D721Med (cell line): ENCODE results near the gene LLGL1.

Experiments used
- DNase-seq: peaks from one replicate; pipeline ENCODE4 v3.0.0; 2011; ENCODE audit warnings: low spot score; ENCODE audit not compliant: insufficient read length
- FAIRE-seq: peaks from 2 replicates; lab custom pipeline; 2011; peaks lifted over from hg19 to GRCh38; lab: Jason Lieb, UNC
- TF ChIP-seq, protein P1 (sequence below): IDR thresholded peaks from 2 replicates; pipeline ENCODE4 v1.5.1; 2012; ENCODE audit warnings: mild to moderate bottlenecking, control low read depth; ENCODE audit not compliant: insufficient read depth; ENCODE audit errors: missing control alignments

LLGL1 gene

DNA sequence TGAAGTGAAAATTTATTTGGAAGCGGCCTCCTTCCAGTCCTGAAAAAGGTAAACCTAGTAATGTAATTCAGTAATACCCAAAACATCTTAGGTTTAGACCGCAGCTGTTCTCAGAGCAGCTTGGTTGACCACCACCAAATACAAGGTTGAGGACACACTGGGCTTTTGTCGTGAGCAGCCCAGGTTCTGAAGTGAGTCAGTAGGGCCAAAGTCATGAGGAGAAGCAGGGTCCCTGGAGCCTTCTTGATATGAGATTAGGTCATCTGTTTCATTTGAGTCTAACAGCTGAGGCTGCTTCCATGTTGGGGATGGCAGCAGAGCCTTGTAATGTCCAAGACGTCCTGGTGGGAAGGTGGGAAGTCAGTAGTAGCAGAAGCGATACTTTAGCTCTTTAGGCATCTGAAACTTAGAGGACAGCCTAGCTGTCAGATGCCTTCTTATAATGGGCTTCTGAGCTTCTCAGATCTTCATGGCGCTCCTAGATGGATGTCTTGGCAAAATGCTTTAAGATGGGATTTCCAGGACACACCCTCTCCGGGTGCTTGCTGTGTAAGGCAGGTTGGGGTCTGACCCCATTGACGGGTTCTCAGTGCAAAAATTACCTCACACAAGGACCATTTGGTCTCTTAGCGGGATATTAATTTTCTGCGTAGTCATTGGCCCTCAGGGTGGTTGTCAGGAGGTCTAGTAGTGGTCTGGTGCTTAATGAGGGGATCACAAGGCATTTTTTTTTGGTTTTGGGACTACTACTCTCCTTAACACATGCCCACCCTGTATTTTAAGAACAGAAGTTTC lies 39.4 kb upstream of the LLGL1 start:
- FAIRE-seq (no peak), DNase-seq (no peak)
- TF ChIP-seq, protein P1, sequence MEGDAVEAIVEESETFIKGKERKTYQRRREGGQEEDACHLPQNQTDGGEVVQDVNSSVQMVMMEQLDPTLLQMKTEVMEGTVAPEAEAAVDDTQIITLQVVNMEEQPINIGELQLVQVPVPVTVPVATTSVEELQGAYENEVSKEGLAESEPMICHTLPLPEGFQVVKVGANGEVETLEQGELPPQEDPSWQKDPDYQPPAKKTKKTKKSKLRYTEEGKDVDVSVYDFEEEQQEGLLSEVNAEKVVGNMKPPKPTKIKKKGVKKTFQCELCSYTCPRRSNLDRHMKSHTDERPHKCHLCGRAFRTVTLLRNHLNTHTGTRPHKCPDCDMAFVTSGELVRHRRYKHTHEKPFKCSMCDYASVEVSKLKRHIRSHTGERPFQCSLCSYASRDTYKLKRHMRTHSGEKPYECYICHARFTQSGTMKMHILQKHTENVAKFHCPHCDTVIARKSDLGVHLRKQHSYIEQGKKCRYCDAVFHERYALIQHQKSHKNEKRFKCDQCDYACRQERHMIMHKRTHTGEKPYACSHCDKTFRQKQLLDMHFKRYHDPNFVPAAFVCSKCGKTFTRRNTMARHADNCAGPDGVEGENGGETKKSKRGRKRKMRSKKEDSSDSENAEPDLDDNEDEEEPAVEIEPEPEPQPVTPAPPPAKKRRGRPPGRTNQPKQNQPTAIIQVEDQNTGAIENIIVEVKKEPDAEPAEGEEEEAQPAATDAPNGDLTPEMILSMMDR, result no peak

DNA sequence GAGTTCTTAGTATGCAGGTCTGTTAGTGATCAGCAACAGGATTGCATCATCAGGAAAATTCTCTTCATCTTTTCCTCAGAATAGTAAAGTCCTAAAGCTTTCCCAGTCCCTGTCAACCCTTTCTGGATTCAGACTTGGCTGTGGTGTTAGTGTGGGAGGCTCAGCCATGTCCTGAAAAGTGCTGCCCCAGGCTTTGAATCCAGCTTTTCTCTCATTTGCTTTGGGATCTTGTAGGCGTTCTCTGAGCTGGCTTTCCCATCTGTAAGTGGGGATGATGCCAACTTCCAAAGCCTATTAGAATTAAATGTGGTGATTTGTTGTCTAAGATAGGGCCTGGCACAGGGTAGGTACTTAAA lies 38.8 kb upstream of the LLGL1 start:
- no peak for DNase-seq
- TF ChIP-seq, protein P1, result no peak
- no peak for FAIRE-seq

DNA sequence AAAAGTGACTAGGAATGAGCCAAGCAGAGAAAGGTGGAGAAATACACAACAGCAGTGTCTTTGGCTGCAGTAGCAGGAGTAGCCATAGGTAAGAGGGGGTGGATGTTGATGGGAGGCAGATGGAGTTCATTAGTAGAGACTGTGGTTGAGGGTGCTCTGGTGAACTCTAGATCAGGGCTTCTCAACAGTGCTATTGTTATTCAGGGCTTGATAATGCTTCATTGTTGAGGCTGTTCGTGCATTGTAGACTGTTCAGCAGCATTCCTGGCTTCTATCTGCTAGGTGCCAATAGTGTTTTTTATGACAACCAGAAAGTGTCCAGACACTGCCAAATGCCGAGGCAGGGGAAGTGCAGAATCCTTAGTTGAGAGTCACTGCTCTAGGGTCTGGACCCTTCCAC lies 38.2 kb upstream of the LLGL1 start:
- no peak for FAIRE-seq

DNA sequence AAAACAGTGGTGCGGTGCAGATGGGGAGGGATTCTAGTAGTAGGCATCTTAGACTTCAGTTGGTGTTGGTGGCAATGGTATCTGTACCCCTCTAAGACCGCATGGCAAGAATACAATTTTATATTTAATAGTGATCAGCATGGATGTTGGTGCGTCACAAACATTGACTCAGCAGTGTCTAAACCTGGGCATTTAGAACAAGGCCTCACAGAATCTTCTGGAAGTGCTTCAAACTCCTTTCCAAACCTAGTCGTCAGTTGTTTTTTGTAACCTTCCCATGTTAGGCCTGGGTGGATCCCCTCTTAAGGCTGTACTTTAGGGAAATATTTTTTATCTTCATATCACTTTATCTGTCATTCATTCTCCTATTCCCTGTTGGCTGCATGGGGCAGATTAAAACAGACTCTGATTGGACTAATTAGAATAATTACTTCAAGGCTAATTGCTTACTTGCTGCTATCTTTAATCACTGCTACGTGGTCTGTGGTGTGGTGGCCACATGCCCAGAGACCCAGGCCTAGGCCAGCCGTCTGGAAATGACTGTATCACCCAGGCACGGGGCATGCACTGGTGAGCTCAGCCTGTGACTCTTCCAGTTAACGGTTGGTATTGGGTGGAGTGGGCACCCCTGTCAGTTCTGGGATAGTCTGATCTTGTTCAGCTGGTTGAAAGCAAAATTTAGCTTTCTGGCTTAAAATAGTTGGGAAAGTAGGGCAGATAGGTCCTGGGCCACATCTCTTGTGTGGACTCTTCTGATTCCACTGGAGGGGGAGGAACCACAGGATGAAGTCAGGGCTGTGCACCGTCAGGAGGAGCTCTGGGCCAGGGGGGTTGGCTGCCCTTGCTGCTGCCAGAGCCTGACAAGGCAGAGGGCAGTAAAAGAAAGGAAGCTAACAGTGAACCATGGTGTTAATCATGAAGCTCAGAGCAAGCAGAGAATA lies 37.3 kb upstream of the LLGL1 start:
- no peak for FAIRE-seq

More for the DNA sequence above, 38.2 kb upstream of the LLGL1 start:
- no peak for DNase-seq
- TF ChIP-seq, protein P1, result no peak

DNA sequence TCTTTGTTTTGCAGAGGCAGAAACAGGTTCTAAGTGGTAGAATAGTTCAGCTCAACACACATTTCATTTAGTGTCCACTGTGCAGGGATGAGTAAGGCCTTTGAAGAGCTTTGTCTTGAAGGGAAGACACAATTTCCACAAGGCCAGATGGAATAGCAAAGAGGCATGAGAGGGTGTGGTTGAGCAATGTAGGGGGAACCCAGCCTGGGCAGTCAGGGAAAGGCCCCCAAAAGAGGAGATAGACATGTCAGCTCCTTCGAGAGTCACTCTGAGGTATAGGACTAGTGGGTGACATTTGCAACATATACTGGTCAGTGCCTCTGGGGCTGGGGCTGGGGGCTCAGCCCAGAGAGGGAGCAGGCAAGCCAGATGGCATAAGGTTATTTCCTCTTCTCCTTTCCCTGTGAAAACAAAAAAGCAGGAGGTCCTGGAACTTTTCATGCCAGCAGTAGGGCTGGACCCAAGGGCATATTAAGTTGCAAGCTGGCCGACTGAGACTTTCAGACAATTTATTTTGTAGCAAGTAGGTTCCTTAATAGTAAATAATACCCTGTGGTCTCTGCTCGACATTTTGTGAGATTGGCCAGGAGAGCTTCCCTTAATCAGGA lies 34.7 kb upstream of the LLGL1 start:
- DNase-seq (no peak), FAIRE-seq (no peak)
- TF ChIP-seq, protein P1, result no peak

More for the DNA sequence above, 37.3 kb upstream of the LLGL1 start:
- TF ChIP-seq, protein P1, result no peak
- DNase-seq, result no peak

DNA sequence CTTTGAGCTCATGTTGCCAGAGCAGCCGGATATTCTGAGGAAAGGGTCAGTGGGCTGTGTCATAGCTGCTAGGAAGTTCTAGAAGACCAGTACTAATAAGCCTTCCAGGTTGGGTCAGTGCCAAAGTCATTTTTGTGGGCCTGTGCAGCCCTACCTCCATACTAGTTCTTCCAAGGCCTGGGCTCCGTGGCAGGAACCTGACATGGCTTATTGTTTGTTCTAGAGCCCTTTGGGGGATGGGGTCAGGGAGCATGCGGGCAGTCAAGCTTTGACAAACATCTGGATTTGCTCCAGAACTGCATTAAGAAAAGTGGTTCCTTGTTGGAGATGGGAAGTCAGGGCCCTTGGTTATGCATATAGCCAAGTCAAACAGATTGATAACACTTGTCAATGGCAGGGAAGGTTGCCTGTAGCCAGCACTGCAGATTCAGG lies 34.2 kb upstream of the LLGL1 start:
- FAIRE-seq (no peak), DNase-seq (no peak)
- TF ChIP-seq, protein P1, result no peak
